Testis (tissue), 2 donors: Measurements from ENCODE around the gene LCE1C.

Experiments used
- POLR2A ChIP-seq: fragments of 450-650 bp; IDR thresholded peaks from one replicate; pipeline ENCODE4 v1.6.1; 2017; ENCODE audit warnings: antibody characterized with exemption, mild to moderate bottlenecking, moderate library complexity
- TF ChIP-seq, protein P1 (sequence below), 3 experiments: fragments of 450-650 bp in 2 of 3; fragments of 200-600 bp in 1 of 3; sonication (generic) in 1 of 3; IDR thresholded peaks; one replicate each; pipeline ENCODE4 v1.5.1; 2016 to 2019; ENCODE audit warnings: antibody characterized with exemption in 3 of 3, mild to moderate bottlenecking in 2 of 3, moderate library complexity in 1 of 3

DNA sequence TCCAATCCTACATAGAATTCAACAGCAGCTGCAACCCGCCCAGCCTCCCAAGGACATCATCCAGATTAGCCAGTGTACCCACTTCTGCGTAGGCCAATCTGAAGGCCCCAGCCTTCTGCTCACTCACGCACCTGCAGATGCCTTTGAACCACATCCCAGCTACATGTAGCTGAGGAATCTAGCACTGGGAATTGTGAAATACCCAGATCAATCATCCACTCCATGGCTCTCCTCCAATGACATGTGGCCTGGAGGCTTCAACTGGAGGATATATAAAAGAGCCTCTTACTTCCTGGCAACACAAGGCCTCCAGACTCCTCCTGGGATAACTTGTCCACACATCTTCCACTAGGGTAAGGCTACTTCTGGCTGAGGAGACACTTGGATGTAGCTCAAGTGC is 36.1 kb upstream of the LCE1C start, which contains the start of gene LCE6A:
- TF ChIP-seq, protein P1, sequence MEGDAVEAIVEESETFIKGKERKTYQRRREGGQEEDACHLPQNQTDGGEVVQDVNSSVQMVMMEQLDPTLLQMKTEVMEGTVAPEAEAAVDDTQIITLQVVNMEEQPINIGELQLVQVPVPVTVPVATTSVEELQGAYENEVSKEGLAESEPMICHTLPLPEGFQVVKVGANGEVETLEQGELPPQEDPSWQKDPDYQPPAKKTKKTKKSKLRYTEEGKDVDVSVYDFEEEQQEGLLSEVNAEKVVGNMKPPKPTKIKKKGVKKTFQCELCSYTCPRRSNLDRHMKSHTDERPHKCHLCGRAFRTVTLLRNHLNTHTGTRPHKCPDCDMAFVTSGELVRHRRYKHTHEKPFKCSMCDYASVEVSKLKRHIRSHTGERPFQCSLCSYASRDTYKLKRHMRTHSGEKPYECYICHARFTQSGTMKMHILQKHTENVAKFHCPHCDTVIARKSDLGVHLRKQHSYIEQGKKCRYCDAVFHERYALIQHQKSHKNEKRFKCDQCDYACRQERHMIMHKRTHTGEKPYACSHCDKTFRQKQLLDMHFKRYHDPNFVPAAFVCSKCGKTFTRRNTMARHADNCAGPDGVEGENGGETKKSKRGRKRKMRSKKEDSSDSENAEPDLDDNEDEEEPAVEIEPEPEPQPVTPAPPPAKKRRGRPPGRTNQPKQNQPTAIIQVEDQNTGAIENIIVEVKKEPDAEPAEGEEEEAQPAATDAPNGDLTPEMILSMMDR (IDR thresholded peaks at IDR 0.05): no peak
- no peak for TF ChIP-seq POLR2A
